GM12873 (cell line): ENCODE data around the gene PBRM1.

Experiments used
- TF ChIP-seq, protein P1 (sequence below): IDR thresholded peaks from 2 replicates; pipeline ENCODE4 v1.5.1; 2012; ENCODE audit warnings: low read depth, mild to moderate bottlenecking, moderate library complexity, low read length, control low read depth; ENCODE audit not compliant: insufficient read depth; ENCODE audit errors: missing control alignments

The PBRM1 gene

GRCh38 chr3:52547143-52547542, 138.6 kb downstream of the PBRM1 start:
- TF ChIP-seq, protein P1, sequence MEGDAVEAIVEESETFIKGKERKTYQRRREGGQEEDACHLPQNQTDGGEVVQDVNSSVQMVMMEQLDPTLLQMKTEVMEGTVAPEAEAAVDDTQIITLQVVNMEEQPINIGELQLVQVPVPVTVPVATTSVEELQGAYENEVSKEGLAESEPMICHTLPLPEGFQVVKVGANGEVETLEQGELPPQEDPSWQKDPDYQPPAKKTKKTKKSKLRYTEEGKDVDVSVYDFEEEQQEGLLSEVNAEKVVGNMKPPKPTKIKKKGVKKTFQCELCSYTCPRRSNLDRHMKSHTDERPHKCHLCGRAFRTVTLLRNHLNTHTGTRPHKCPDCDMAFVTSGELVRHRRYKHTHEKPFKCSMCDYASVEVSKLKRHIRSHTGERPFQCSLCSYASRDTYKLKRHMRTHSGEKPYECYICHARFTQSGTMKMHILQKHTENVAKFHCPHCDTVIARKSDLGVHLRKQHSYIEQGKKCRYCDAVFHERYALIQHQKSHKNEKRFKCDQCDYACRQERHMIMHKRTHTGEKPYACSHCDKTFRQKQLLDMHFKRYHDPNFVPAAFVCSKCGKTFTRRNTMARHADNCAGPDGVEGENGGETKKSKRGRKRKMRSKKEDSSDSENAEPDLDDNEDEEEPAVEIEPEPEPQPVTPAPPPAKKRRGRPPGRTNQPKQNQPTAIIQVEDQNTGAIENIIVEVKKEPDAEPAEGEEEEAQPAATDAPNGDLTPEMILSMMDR = no peak

DNA sequence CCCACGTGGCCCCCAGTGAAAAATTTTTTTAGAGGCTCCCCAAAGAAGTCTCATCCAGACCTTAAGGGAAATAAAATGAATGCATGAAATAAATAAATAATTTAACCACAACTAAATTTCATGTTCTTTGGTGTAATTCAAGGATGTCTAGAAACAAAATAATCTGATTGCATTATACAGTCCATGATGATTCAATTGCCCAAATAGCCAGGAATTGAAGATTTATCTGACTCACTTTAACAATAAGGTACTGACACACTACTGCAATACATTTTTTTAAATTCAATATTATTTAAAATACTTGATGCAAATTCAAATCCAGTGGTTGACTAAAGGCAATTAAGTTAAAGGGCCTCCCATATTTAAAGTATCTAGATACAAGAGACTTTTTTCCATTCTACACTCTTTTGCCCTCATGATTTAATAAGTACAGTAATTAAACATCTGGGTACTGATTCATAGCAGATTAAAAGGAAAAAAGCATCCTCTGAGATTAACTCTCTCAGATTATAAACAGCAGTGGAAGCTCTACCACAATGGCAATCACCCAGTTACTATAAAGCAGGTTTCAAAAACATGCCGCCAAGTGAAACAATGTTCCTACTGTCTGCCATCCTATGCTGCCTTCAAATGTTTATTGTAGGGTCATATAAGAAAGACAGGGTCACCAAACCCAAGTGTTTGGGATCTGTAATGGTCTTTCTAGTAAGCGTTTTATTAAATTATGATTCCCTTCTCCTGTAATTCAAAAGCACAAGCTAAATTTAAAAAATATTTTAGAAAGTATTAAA, 139.4 kb downstream of the PBRM1 start:
- TF ChIP-seq, protein P1 = no peak

DNA sequence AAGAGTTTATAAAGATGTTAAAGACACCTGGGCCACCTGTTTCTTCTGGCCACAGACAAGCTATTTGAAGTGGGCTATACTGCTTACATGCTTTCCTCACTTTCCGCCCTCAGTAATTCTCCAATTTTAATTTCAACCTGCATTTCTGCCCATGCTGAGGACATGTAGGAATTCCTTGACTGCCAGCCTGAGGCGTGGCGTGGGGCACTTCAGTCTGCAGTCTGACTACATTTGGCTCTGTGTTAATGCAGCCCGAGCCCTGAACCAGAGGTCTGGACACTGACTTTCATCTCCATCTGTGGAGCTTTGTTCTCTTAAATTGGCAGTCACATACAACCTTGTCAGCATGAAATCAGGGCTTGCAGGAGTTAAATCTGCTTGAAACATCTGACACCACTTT, 140.8 kb downstream of the PBRM1 start:
- TF ChIP-seq, protein P1 = no peak

- TF ChIP-seq, protein P1 = no peak
These were observed 144.7 kb downstream of the PBRM1 start for GRCh38 chr3:52541050-52541449.

GRCh38 chr3:52539010-52539653, 146.6 kb downstream of the PBRM1 start:
- TF ChIP-seq, protein P1 = no peak

DNA sequence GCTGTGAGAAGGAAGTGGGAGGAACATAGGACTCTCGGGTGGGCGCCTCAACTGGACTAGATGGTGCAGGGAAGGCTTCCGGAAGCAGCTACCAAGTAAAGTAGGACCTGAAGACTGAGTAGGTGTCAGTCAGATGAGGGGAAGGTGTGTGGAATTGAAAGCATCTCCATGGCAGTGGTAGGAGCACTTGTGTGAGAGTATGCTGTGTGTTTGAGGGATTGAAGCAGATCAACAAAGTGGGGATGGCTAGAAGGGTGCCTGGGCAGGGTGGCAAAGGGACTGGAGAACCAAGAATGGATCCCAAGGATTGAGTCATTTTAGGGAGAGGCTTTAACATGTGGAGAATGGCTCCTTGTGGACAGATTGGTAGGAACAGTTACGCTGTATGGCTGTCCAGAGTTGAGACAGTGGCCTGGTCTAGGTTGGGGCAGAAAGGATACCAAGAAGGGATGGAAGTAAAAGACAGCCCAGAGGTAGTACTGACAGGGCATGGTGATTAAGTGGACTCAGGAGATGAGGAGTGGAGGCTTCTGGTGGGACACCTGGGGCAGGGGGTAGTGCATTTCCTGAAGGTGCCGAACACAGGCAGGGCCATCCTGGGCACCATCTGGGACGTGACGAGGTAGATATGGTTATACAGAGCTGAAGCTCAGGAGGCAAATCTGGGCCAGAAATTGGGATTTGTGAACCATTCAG, 147.8 kb downstream of the PBRM1 start:
- TF ChIP-seq, protein P1 = no peak

GRCh38 chr3:52537165-52537620, 148.5 kb downstream of the PBRM1 start:
- TF ChIP-seq, protein P1 = no peak
